AG10803 (cell line): ENCODE data around the gene SH3PXD2B.
"Not testable (repeated sequence)": the region's sequence is repeated elsewhere in the genome, so short reads cannot be mapped to it uniquely, and the experiment has no call there.

Experiments
- DNase-seq: peaks from one replicate; pipeline ENCODE4 v3.0.0; 2010; ENCODE audit warnings: low read depth
- H3K4me3 ChIP-seq: 2 replicates; pipeline ENCODE4 v1.5.1; 2011; ENCODE audit warnings: mild to moderate bottlenecking, low read length, control low read depth
- TF ChIP-seq, protein P1 (sequence below): conservative IDR thresholded peaks from 2 replicates; pipeline ENCODE4 v1.5.1; 2011; ENCODE audit warnings: mild to moderate bottlenecking, low read length, control low read depth, inconsistent platforms

SH3PXD2B gene

DNA sequence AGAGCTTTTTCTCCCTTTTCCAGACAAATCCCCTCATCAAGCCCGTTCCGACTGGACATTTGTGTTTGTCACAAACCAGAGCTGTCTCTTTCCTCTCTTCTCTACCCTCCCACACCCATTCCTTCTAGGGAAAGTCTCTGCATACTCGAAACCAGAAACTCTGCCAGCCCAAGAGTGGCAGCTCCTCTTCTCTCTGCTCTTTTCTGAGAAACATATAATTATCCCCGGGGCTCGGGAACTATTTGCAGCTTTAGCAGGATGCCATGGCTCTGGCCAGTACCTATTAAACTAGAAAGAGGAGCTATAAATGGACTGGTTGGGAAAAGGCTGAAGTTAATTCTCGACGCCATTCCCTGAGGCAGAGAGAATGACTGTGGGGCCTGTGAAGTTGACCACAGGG, 82.6 kb downstream of the SH3PXD2B start:
- TF ChIP-seq, protein P1, sequence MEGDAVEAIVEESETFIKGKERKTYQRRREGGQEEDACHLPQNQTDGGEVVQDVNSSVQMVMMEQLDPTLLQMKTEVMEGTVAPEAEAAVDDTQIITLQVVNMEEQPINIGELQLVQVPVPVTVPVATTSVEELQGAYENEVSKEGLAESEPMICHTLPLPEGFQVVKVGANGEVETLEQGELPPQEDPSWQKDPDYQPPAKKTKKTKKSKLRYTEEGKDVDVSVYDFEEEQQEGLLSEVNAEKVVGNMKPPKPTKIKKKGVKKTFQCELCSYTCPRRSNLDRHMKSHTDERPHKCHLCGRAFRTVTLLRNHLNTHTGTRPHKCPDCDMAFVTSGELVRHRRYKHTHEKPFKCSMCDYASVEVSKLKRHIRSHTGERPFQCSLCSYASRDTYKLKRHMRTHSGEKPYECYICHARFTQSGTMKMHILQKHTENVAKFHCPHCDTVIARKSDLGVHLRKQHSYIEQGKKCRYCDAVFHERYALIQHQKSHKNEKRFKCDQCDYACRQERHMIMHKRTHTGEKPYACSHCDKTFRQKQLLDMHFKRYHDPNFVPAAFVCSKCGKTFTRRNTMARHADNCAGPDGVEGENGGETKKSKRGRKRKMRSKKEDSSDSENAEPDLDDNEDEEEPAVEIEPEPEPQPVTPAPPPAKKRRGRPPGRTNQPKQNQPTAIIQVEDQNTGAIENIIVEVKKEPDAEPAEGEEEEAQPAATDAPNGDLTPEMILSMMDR: no peak
- no peak overlapping the region for H3K4me3 ChIP-seq
- DNase-seq: no peak

- H3K4me3 ChIP-seq: no peak overlapping the region
- TF ChIP-seq, protein P1: peak; percentile 64
- peak; percentile 50 for DNase-seq
Observed at GRCh38 chr5:172370648-172371545, 83.4 kb downstream of the SH3PXD2B start.

- no peak for DNase-seq
- TF ChIP-seq, protein P1: no peak
- no peak overlapping the region for H3K4me3 ChIP-seq
Observed at GRCh38 chr5:172370237-172370640, 84.1 kb downstream of the SH3PXD2B start.

DNA sequence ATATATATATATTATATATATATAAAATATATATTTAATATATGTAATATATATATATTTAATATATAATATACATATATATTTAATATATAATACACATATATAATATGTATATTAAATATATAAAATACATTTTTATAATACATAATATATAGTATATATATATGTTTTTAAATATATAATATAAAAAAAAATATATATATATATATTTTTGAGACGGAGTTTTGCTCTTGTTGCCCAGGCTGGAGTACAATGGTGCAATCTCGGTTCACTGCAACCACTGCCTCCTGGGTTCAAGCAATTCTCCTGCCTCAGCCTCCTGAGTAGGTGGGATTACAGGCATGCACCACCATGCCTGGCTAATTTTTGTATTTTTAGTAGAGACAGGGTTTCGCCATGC, 85.6 kb downstream of the SH3PXD2B start:
- not testable (repeated sequence) for DNase-seq, H3K4me3 ChIP-seq

DNA sequence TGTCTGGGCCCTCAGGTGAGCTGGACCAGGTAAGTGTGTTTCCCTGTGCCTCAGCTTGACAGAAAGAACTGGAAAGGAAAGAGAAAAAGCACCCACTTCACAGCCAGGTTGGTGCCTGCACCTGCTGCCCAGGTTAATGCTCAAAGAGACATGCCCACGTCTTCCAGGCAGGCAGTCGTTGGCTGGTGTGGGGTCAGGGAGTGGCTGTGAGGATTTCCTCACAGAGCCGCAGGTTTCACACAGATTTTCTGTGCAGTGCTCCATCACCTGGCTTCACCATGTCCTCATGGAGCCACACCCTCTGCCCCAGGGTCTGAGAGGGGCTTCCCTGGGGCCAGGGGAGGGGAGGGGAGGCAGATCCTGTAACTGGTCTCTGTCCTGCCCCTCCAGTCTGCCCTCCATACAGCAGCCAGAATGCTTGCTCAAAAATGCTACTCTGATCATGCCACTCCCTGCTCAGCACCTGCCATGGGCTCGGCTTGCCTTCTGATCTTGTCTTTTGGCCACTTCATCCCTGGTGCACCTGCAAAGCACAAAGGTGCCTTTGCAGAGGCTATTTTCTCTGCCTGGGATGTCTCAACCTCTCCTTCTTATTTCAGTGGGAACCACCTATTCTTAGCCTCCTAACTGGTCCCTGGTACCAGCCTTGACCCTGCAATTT, 88.2 kb downstream of the SH3PXD2B start:
- no peak for DNase-seq
- TF ChIP-seq, protein P1: no peak
- H3K4me3 ChIP-seq: no peak overlapping the region

- DNase-seq: no peak
- TF ChIP-seq, protein P1: no peak
- H3K4me3 ChIP-seq: no peak overlapping the region
Observed at GRCh38 chr5:172364773-172365172, 89.6 kb downstream of the SH3PXD2B start.

DNA sequence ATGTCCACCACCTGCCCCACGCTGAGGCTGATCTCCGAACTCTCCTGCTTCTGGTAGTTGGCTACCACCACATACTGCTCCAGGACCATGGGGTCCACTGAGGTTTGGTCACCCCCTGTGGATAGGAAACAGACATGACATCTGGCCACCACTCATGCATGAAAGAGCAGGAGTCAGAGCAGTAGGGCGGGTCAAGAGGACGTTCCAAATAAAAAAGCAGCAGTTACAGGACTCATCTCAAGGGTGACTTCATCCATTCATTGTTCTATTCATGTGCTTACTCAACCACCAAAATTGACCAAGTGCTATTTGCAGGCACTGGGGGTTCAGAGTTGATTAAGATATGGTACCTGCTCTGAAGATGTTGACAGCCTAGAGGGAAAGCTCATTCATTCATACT, 91.6 kb downstream of the SH3PXD2B start:
- TF ChIP-seq, protein P1: no peak
- DNase-seq: no peak
- H3K4me3 ChIP-seq: no peak overlapping the region
